Activated CD4-positive, alpha-beta T cell treated with anti-CD3 and anti-CD28 coated beads, Interleukin-2, amount 10 ng/mL, durations not matched to agents 7 days and 5 days (primary cell): ENCODE results near the gene PLEKHM3. TPM values are rescaled to one million over a fixed set of nuclear protein-coding genes. Genes with fewer than 3 reads are reported as not detected.

Experiments used
- CTCF ChIA-PET: fragments of 350-600 bp; sonication (Branson Sonifier 250); formaldehyde crosslinking; loops from one replicate; lab custom pipeline; 2021; ENCODE audit warnings: antibody characterized with exemption; lab: Charles Lee
- POLR2A ChIA-PET: fragments of 350-600 bp; sonication (Branson Sonifier 250); formaldehyde crosslinking; loops from one replicate; lab custom pipeline; 2021; ENCODE audit warnings: antibody characterized with exemption; lab: Charles Lee
- DNase-seq: peaks from one replicate; pipeline ENCODE4 v3.0.0-alpha.2; 2020
- H3K27ac Mint-ChIP-seq: one replicate; pipeline ENCODE4 v1.8.0; 2021; ENCODE audit warnings: mild to moderate bottlenecking, moderate library complexity, mixed read lengths
- H3K27me3 Mint-ChIP-seq: one replicate; pipeline ENCODE4 v1.8.0; 2021; ENCODE audit warnings: mixed read lengths
- H3K36me3 Mint-ChIP-seq: one replicate; pipeline ENCODE4 v1.8.0; 2021; ENCODE audit warnings: low read depth, mixed read lengths
- H3K4me1 Mint-ChIP-seq: one replicate; pipeline ENCODE4 v1.8.0; 2021; ENCODE audit warnings: mixed read lengths
- H3K4me3 Mint-ChIP-seq: one replicate; pipeline ENCODE4 v1.8.0; 2021; ENCODE audit warnings: mild to moderate bottlenecking, moderate library complexity, mixed read lengths
- H3K9me3 Mint-ChIP-seq: one replicate; pipeline ENCODE4 v1.8.0; 2021; ENCODE audit warnings: mixed read lengths
- total RNA-seq, 2 experiments: library from RNA; stranded (reverse); gene quantifications; one replicate each; pipeline ENCODE4 v1.2.3, GENCODE V29; 2021

Gene PLEKHM3
- total RNA-seq, 2 experiments from 2014 or later = 6.7 to 7.7 TPM

GRCh38 chr2:208001924-208002323 is 23.4 kb downstream of the PLEKHM3 start:
- CTCF ChIA-PET = interaction anchor here (1.0 kb wide), 1 partner anchor 174 kb away, joined by 3 read pairs; no protein-coding TSS in a partner anchor
- no peaks in the 10 kb centered on the region for H3K9me3 Mint-ChIP-seq

GRCh38 chr2:208000701-208001395 is 24.5 kb downstream of the PLEKHM3 start:
- H3K36me3 Mint-ChIP-seq = no peaks in the 10 kb centered on the region
- no peak for DNase-seq
- ChIA-PET POLR2A (no interaction called here), CTCF (interaction anchor here (1.0 kb wide), 1 partner anchor 173 kb away, joined by 3 read pairs; no protein-coding TSS in a partner anchor)
- H3K4me1 Mint-ChIP-seq = peaks cover 3% of the 10 kb centered on the region
- no peaks in the 10 kb centered on the region for H3K27me3 Mint-ChIP-seq
- no peak overlapping the region for H3K4me3 Mint-ChIP-seq
- no peaks in the 10 kb centered on the region for H3K9me3 Mint-ChIP-seq
- H3K27ac Mint-ChIP-seq = no peak overlapping the region

More at GRCh38 chr2:208001924-208002323, 23.4 kb downstream of the PLEKHM3 start:
- Mint-ChIP-seq H3K27me3 (no peaks in the 10 kb centered on the region), H3K4me1 (no peaks in the 10 kb centered on the region), H3K27ac (no peak overlapping the region), H3K36me3 (no peaks in the 10 kb centered on the region), H3K4me3 (no peak overlapping the region)
- DNase-seq = no peak
- POLR2A ChIA-PET = no interaction called here

GRCh38 chr2:207996848-207997247 is 28.5 kb downstream of the PLEKHM3 start:
- no peak overlapping the region for H3K27ac Mint-ChIP-seq
- ChIA-PET CTCF (interaction anchor here (0.6 kb wide), 1 partner anchor 229 kb away, joined by 3 read pairs; no protein-coding TSS in a partner anchor), POLR2A (no interaction called here)
- DNase-seq = no peak
- no peak overlapping the region for H3K4me3 Mint-ChIP-seq
- peaks cover 3% of the 10 kb centered on the region for H3K4me1 Mint-ChIP-seq
- H3K36me3 Mint-ChIP-seq = no peaks in the 10 kb centered on the region
- H3K27me3 Mint-ChIP-seq = no peaks in the 10 kb centered on the region
- no peaks in the 10 kb centered on the region for H3K9me3 Mint-ChIP-seq

GRCh38 chr2:207995887-207996286 is 29.4 kb downstream of the PLEKHM3 start:
- ChIA-PET CTCF (interaction anchor here (0.7 to 1.5 kb wide), 3 partner anchors 10 to 81 kb away, joined by 3 to 5 read pairs (median 5); no protein-coding TSS in a partner anchor), POLR2A (no interaction called here)
- Mint-ChIP-seq H3K4me3 (no peak overlapping the region), H3K27me3 (no peaks in the 10 kb centered on the region), H3K9me3 (no peaks in the 10 kb centered on the region), H3K36me3 (no peaks in the 10 kb centered on the region), H3K27ac (no peak overlapping the region), H3K4me1 (peaks cover 3% of the 10 kb centered on the region)
- no peak for DNase-seq

GRCh38 chr2:207993151-207993763 is 32.1 kb downstream of the PLEKHM3 start:
- no peak for DNase-seq
- H3K4me1 Mint-ChIP-seq = peaks cover 3% of the 10 kb centered on the region
- POLR2A ChIA-PET = no interaction called here
- CTCF ChIA-PET = no interaction called here
- no peak overlapping the region for H3K4me3 Mint-ChIP-seq
- no peaks in the 10 kb centered on the region for H3K9me3 Mint-ChIP-seq
- H3K27ac Mint-ChIP-seq = no peak overlapping the region
- H3K27me3 Mint-ChIP-seq = no peaks in the 10 kb centered on the region
- H3K36me3 Mint-ChIP-seq = no peaks in the 10 kb centered on the region

GRCh38 chr2:207991944-207992343 is 33.4 kb downstream of the PLEKHM3 start:
- ChIA-PET POLR2A (no interaction called here), CTCF (no interaction called here)
- Mint-ChIP-seq H3K27me3 (no peaks in the 10 kb centered on the region), H3K4me3 (no peak overlapping the region), H3K36me3 (no peaks in the 10 kb centered on the region), H3K4me1 (peaks cover 3% of the 10 kb centered on the region), H3K27ac (no peak overlapping the region), H3K9me3 (no peaks in the 10 kb centered on the region)
- DNase-seq = no peak

- CTCF ChIA-PET = no interaction called here
- Mint-ChIP-seq H3K4me1 (no peaks in the 10 kb centered on the region), H3K4me3 (no peak overlapping the region), H3K36me3 (no peaks in the 10 kb centered on the region), H3K27ac (no peak overlapping the region), H3K27me3 (no peaks in the 10 kb centered on the region), H3K9me3 (no peaks in the 10 kb centered on the region)
- POLR2A ChIA-PET = no interaction called here
- DNase-seq = no peak
Measured at GRCh38 chr2:207990784-207991183, 34.5 kb downstream of the PLEKHM3 start.

GRCh38 chr2:207988975-207989374 is 36.4 kb downstream of the PLEKHM3 start:
- H3K27me3 Mint-ChIP-seq = no peaks in the 10 kb centered on the region
- no peak for DNase-seq
- no peak overlapping the region for H3K27ac Mint-ChIP-seq
- peaks cover 6% of the 10 kb centered on the region for H3K4me1 Mint-ChIP-seq
- H3K36me3 Mint-ChIP-seq = peaks cover 4% of the 10 kb centered on the region
- CTCF ChIA-PET = no interaction called here
- no peaks in the 10 kb centered on the region for H3K9me3 Mint-ChIP-seq
- H3K4me3 Mint-ChIP-seq = no peak overlapping the region
- POLR2A ChIA-PET = no interaction called here

- H3K36me3 Mint-ChIP-seq = peaks cover 4% of the 10 kb centered on the region
- no peaks in the 10 kb centered on the region for H3K27me3 Mint-ChIP-seq
- H3K27ac Mint-ChIP-seq = no peak overlapping the region
- DNase-seq = no peak
- H3K4me3 Mint-ChIP-seq = no peak overlapping the region
- ChIA-PET POLR2A (no interaction called here), CTCF (interaction anchor here (0.9 to 1.4 kb wide), 2 partner anchors 8 to 12 kb away, joined by 3 to 5 read pairs; no protein-coding TSS in a partner anchor)
- peaks cover 6% of the 10 kb centered on the region for H3K4me1 Mint-ChIP-seq
- no peaks in the 10 kb centered on the region for H3K9me3 Mint-ChIP-seq
Measured at GRCh38 chr2:207987025-207987716, 38.2 kb downstream of the PLEKHM3 start.

GRCh38 chr2:207984765-207985480 is 40.4 kb downstream of the PLEKHM3 start:
- DNase-seq = no peak
- H3K9me3 Mint-ChIP-seq = no peaks in the 10 kb centered on the region
- peaks cover 4% of the 10 kb centered on the region for H3K36me3 Mint-ChIP-seq
- H3K27ac Mint-ChIP-seq = no peak overlapping the region
- POLR2A ChIA-PET = no interaction called here
- H3K4me1 Mint-ChIP-seq = peaks cover 6% of the 10 kb centered on the region
- no peak overlapping the region for H3K4me3 Mint-ChIP-seq
- no peaks in the 10 kb centered on the region for H3K27me3 Mint-ChIP-seq
- CTCF ChIA-PET = no interaction called here

- peaks cover 4% of the 10 kb centered on the region for H3K36me3 Mint-ChIP-seq
- POLR2A ChIA-PET = no interaction called here
Measured at GRCh38 chr2:207983641-207984042, 41.7 kb downstream of the PLEKHM3 start.

GRCh38 chr2:207978177-207978948 is 47.0 kb downstream of the PLEKHM3 start:
- H3K9me3 Mint-ChIP-seq = no peaks in the 10 kb centered on the region
- H3K36me3 Mint-ChIP-seq = no peaks in the 10 kb centered on the region
- no peak overlapping the region for H3K27ac Mint-ChIP-seq
- CTCF ChIA-PET = no interaction called here
- DNase-seq = no peak
- H3K4me3 Mint-ChIP-seq = no peak overlapping the region
- POLR2A ChIA-PET = no interaction called here
- H3K27me3 Mint-ChIP-seq = no peaks in the 10 kb centered on the region
- H3K4me1 Mint-ChIP-seq = peaks cover 5% of the 10 kb centered on the region

More at GRCh38 chr2:207983641-207984042, 41.7 kb downstream of the PLEKHM3 start:
- Mint-ChIP-seq H3K27ac (no peak overlapping the region), H3K4me3 (no peak overlapping the region), H3K9me3 (no peaks in the 10 kb centered on the region), H3K27me3 (no peaks in the 10 kb centered on the region), H3K4me1 (peaks cover 6% of the 10 kb centered on the region)
- CTCF ChIA-PET = no interaction called here
- no peak for DNase-seq
